HL-60 (cell line): Measurements from ENCODE around the gene EOGT.

Source experiments
- GABPA ChIP-seq: IDR thresholded peaks from 2 replicates; pipeline ENCODE4 v1.6.1; 2012; ENCODE audit warnings: low read depth
- POLR2AphosphoS5 ChIP-seq: IDR thresholded peaks from 2 replicates; pipeline ENCODE4 v1.6.1; 2012; ENCODE audit warnings: low read depth
- TF ChIP-seq, protein P1 (sequence below): IDR thresholded peaks from one replicate; pipeline ENCODE4 v1.5.1; 2011; ENCODE audit warnings: low read length, control low read depth, inconsistent platforms; ENCODE audit not compliant: insufficient read depth

DNA sequence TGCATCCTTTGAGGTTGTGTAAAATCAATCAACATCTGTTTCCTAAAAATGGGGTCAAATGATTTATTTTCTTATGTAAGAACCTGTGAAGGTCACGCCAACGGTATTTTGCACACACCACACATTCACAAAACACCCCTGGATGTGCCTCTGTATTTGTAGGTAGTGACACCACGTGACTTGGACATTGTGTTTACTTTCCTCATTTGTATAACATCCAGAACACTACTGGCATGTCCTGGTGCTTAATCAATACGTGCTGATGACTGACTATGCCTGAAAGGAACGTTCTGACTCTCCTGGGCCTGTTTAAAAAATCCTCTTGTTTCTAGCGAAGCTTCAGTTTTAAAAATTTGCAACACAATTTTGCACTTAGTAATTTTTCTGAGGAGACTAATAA lies 77.7 kb downstream of the EOGT start:
- TF ChIP-seq, protein P1, sequence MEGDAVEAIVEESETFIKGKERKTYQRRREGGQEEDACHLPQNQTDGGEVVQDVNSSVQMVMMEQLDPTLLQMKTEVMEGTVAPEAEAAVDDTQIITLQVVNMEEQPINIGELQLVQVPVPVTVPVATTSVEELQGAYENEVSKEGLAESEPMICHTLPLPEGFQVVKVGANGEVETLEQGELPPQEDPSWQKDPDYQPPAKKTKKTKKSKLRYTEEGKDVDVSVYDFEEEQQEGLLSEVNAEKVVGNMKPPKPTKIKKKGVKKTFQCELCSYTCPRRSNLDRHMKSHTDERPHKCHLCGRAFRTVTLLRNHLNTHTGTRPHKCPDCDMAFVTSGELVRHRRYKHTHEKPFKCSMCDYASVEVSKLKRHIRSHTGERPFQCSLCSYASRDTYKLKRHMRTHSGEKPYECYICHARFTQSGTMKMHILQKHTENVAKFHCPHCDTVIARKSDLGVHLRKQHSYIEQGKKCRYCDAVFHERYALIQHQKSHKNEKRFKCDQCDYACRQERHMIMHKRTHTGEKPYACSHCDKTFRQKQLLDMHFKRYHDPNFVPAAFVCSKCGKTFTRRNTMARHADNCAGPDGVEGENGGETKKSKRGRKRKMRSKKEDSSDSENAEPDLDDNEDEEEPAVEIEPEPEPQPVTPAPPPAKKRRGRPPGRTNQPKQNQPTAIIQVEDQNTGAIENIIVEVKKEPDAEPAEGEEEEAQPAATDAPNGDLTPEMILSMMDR: no peak
- TF ChIP-seq GABPA (no peak), POLR2AphosphoS5 (no peak)
